CD14-positive monocyte (primary cell): Measurements from ENCODE around the gene MYL11. TPM values are rescaled to one million over a fixed set of nuclear protein-coding genes. Genes with fewer than 3 reads are reported as not detected.

Source experiments
- DNase-seq, 3 donors: peaks; one replicate each; pipeline ENCODE4 v3.0.0-alpha.2; 2011 to 2022
- H2AFZ ChIP-seq: 2 replicates; pipeline ENCODE4 v1.6.0; 2012; ENCODE audit warnings: mild to moderate bottlenecking, low read depth, low read length, inconsistent platforms; ENCODE audit not compliant: insufficient read depth, poor library complexity, severe bottlenecking
- H3K27ac ChIP-seq, 2 donors: 1 replicate in 1 of 2; 2 replicates in 1 of 2; pipeline ENCODE4 v1.5.1; 2012 to 2013; ENCODE audit warnings: low read length in 2 of 2, control low read depth in 1 of 2, inconsistent platforms in 1 of 2, low read depth in 1 of 2, mild to moderate bottlenecking in 1 of 2
- H3K27me3 ChIP-seq, 2 donors: one replicate each; pipeline versions ENCODE4 v1.6.0 to v1.6.1; 2011 to 2013; ENCODE audit warnings: low read length in 2 of 2; ENCODE audit not compliant: control insufficient read depth in 2 of 2, insufficient read depth in 2 of 2
- H3K36me3 ChIP-seq, 2 donors: replicated peaks in 1 of 2; 1 replicate in 1 of 2; 2 replicates in 1 of 2; pipeline versions ENCODE4 v1.5.1 to v1.6.1; 2012 to 2013; ENCODE audit warnings: low read length in 2 of 2, control low read depth in 1 of 2, inconsistent platforms in 1 of 2, mild to moderate bottlenecking in 1 of 2; ENCODE audit not compliant: insufficient read depth in 2 of 2, control insufficient read depth in 1 of 2
- H3K4me1 ChIP-seq, 2 donors: 1 replicate in 1 of 2; 2 replicates in 1 of 2; pipeline versions ENCODE4 v1.5.1 to v1.6.1; 2012 to 2013; ENCODE audit warnings: low read length in 2 of 2, control low read depth in 1 of 2, inconsistent platforms in 1 of 2, mild to moderate bottlenecking in 1 of 2, moderate library complexity in 1 of 2; ENCODE audit not compliant: insufficient read depth in 2 of 2, control insufficient read depth in 1 of 2
- H3K4me2 ChIP-seq: replicated peaks from 2 replicates; pipeline ENCODE3; 2012; ENCODE audit warnings: low read length, moderate library complexity, mild to moderate bottlenecking; ENCODE audit not compliant: poor library complexity, severe bottlenecking; ENCODE audit errors: extremely low read depth
- H3K4me3 ChIP-seq, 3 experiments: fragments of 200-600 bp in 1 of 3; sonication (generic) in 1 of 3; replicated peaks in 1 of 3; 1 replicate in 2 of 3; 2 replicates in 1 of 3; pipeline ENCODE4 v1.5.1; 2011 to 2013; ENCODE audit warnings: low read length in 3 of 3, mild to moderate bottlenecking in 3 of 3, control low read depth in 2 of 3, low read depth in 2 of 3, inconsistent platforms in 1 of 3, moderate library complexity in 1 of 3
- H3K79me2 ChIP-seq: 2 replicates; pipeline ENCODE4 v1.6.0; 2012; ENCODE audit warnings: mild to moderate bottlenecking, control low read depth, inconsistent platforms, low read length, moderate library complexity; ENCODE audit not compliant: insufficient read depth
- H3K9ac ChIP-seq: 2 replicates; pipeline ENCODE4 v1.6.0; 2017; ENCODE audit warnings: low read length, mild to moderate bottlenecking; ENCODE audit not compliant: insufficient read depth, poor library complexity, severe bottlenecking
- H3K9me3 ChIP-seq, 2 donors: replicated peaks in 1 of 2; 1 replicate in 1 of 2; 2 replicates in 1 of 2; pipeline versions ENCODE4 v1.5.1 to v1.6.1; 2012 to 2013; ENCODE audit warnings: low read length in 2 of 2, control low read depth in 1 of 2; ENCODE audit not compliant: control insufficient read depth in 1 of 2, insufficient read depth in 1 of 2
- H4K20me1 ChIP-seq: 2 replicates; pipeline ENCODE4 v1.6.0; 2012; ENCODE audit warnings: mild to moderate bottlenecking, low read length, control low read depth, moderate library complexity; ENCODE audit not compliant: insufficient read depth
- H3K27ac Mint-ChIP-seq, 7 donors: one replicate each; pipeline ENCODE4 v1.8.0; 2020; ENCODE audit warnings: mild to moderate bottlenecking in 7 of 7, mixed read lengths in 7 of 7, moderate library complexity in 6 of 7, inconsistent platforms in 2 of 7
- H3K27me3 Mint-ChIP-seq, 3 donors: one replicate each; pipeline ENCODE4 v1.8.0; 2021 to 2022; ENCODE audit warnings: low read depth in 3 of 3, mild to moderate bottlenecking in 3 of 3, mixed read lengths in 3 of 3, moderate library complexity in 3 of 3, inconsistent platforms in 1 of 3
- H3K36me3 Mint-ChIP-seq, 2 donors: one replicate each; pipeline ENCODE4 v1.8.0; 2020; ENCODE audit warnings: mixed read lengths in 2 of 2, inconsistent platforms in 1 of 2, mild to moderate bottlenecking in 1 of 2
- H3K4me1 Mint-ChIP-seq: one replicate; pipeline ENCODE4 v1.8.0; 2020; ENCODE audit warnings: mild to moderate bottlenecking, mixed read lengths
- H3K4me3 Mint-ChIP-seq, 2 donors: one replicate each; pipeline ENCODE4 v1.8.0; 2020; ENCODE audit warnings: mild to moderate bottlenecking in 2 of 2, mixed read lengths in 2 of 2, moderate library complexity in 1 of 2
- H3K9me3 Mint-ChIP-seq, 7 donors: one replicate each; pipeline ENCODE4 v1.8.0; 2020 to 2022; ENCODE audit warnings: mixed read lengths in 7 of 7, mild to moderate bottlenecking in 6 of 7, moderate library complexity in 6 of 7, inconsistent platforms in 2 of 7
- WGBS: methylation state at CpG from one replicate; pipeline ENCODE4 v1.1.5; 2013; ENCODE audit warnings: missing lambda C conversion rate; ENCODE audit not compliant: insufficient coverage; 5-methylcytosine and 5-hydroxymethylcytosine counted together
- intact Hi-C, 2 donors: fragments of 100-400 bp; cut with micrococcal nuclease; formaldehyde crosslinking; loops; one replicate each; pipeline versions ENCODE4 v1.15.0 to v1.15.1; 2023
- polyA plus RNA-seq, 3 donors: library from polyadenylated mRNA; depleted of rRNA in 1 of 3; unstranded in 2 of 3; stranded (reverse) in 1 of 3; fragments of 300-500 nt in 2 of 3; fragments of >200 nt in 1 of 3; fragmentation: Illumina TruSeq in 2 of 3; gene quantifications; 1 replicate in 2 of 3; 2 replicates in 1 of 3; pipeline ENCODE4 v1.2.3, GENCODE V29; 2012 to 2021
- TF ChIP-seq, protein P1 (sequence below): fragments of 200-600 bp; IDR thresholded peaks from one replicate; pipeline ENCODE4 v1.8.0; 2022; ENCODE audit warnings: antibody characterized with exemption, mild to moderate bottlenecking

The MYL11 gene
- polyA plus RNA-seq, 3 donors: 1.6 to 1.9 TPM; not detected in 1

DNA sequence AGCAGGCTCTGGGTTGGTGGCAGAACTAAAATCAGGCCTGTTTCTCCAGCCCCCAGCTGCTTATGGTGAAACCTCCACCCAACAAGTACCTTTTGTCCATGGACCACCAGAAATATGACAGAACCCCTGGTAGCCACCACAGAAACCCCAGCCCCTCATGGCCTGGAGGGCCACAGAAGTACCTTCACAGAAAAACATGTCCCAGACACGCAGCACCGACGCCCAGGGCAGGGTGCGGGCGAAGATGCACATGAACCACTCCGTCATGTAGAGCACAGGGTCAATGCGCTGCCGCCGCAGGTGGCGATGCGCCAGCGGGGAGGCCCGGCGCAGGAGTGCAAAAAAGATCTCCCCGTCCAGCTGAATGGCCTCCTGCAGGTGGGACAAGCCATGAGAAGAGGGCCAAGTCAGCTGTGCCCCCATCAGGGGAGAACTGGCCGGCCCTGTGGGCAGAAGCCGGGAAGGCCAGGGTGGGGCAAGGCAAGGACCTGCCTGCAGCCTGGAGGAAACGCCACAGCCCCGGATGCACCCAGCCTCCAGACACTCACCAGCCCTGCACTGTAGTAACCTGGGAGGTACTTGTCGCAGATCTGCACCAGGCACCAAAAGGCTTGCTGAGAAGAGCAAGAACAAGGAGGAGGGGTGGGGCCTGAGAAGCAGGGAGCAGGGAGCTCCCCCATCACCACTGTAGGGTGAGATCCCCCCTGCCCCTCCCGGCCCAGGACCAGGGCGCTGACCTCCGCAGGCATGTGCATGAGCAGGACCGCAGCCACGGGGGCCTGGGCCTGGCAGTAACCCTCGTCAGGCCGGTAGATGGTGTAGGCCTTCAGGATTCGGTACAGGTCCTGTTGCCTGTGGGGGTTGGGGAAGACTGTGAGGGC, 15.4 kb upstream of the MYL11 start:
- Mint-ChIP-seq H3K36me3 (peaks cover 59 to 73% of the 10 kb centered on the region in 2 donors), H3K4me1 (peaks cover 26% of the 10 kb centered on the region), H3K9me3 (no peaks in the 10 kb centered on the region), H3K27me3 (peaks cover 0 to 1% (median 0%) of the 10 kb centered on the region in 3 donors), H3K4me3 (no peak overlapping the region), H3K27ac (peak overlapping the region in 4 of 7 donors; percentile 19 to 66 (median 24))
- peaks cover 20 to 29% of the 10 kb centered on the region in 2 donors for H3K4me1 ChIP-seq
- DNase-seq: no peak
- no peak overlapping the region for H2AFZ ChIP-seq
- no peak overlapping the region for H3K9ac ChIP-seq
- TF ChIP-seq, protein P1, sequence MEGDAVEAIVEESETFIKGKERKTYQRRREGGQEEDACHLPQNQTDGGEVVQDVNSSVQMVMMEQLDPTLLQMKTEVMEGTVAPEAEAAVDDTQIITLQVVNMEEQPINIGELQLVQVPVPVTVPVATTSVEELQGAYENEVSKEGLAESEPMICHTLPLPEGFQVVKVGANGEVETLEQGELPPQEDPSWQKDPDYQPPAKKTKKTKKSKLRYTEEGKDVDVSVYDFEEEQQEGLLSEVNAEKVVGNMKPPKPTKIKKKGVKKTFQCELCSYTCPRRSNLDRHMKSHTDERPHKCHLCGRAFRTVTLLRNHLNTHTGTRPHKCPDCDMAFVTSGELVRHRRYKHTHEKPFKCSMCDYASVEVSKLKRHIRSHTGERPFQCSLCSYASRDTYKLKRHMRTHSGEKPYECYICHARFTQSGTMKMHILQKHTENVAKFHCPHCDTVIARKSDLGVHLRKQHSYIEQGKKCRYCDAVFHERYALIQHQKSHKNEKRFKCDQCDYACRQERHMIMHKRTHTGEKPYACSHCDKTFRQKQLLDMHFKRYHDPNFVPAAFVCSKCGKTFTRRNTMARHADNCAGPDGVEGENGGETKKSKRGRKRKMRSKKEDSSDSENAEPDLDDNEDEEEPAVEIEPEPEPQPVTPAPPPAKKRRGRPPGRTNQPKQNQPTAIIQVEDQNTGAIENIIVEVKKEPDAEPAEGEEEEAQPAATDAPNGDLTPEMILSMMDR: no peak
- H3K36me3 ChIP-seq: peaks cover 59 to 73% of the 10 kb centered on the region in 2 donors
- H3K4me2 ChIP-seq: no peak overlapping the region
- no peak overlapping the region for H3K27ac ChIP-seq
- peaks cover 79% of the 10 kb centered on the region for H4K20me1 ChIP-seq
- H3K27me3 ChIP-seq: no peaks in the 10 kb centered on the region
- H3K4me3 ChIP-seq: no peak overlapping the region
- no peaks in the 10 kb centered on the region for H3K9me3 ChIP-seq
- WGBS: 96% methylated on average over 26 of the region's 28 CpGs
- H3K79me2 ChIP-seq: peaks cover 74% of the 10 kb centered on the region
- intact Hi-C loops: loop anchor here in 1 of 2 donors (10.0 kb wide), 1 partner anchor 46 kb away; the partner anchor contains the start of gene ZNF771

DNA sequence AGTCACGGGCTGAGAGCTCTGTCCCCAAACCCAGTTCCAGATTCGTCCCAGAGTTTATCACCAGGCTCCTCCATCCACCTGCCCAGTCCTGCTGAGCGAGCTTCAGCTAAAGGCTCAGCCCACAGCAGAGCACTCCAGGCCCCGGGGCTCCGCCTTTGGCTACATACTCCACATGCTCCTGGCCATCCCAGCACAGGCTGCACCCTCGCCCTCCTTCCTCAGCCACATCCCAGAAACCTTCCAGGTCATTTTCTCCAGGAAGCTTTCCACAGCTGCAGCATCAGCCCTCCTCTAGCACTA, 14.8 kb upstream of the MYL11 start:
- H3K4me1 Mint-ChIP-seq: peaks cover 21% of the 10 kb centered on the region
- DNase-seq: no peak
- TF ChIP-seq, protein P1: no peak
- peaks cover 0 to 1% (median 0%) of the 10 kb centered on the region in 3 donors for H3K27me3 Mint-ChIP-seq
- H2AFZ ChIP-seq: no peak overlapping the region
- H3K9ac ChIP-seq: no peak overlapping the region
- H3K4me3 ChIP-seq: no peak overlapping the region
- H3K27ac Mint-ChIP-seq: peak overlapping the region in 3 of 7 donors; percentile 21 to 80 (median 49)
- peaks cover 65 to 79% of the 10 kb centered on the region in 2 donors for H3K36me3 Mint-ChIP-seq
- intact Hi-C loops: loop anchor here in 1 of 2 donors (10.0 kb wide), 1 partner anchor 45 kb away; the partner anchor contains the start of gene ZNF771
- H3K4me1 ChIP-seq: peaks cover 15 to 23% of the 10 kb centered on the region in 2 donors
- no peak overlapping the region for H3K4me2 ChIP-seq
- H3K36me3 ChIP-seq: peaks cover 65 to 79% of the 10 kb centered on the region in 2 donors
- H3K4me3 Mint-ChIP-seq: no peak overlapping the region
- H3K27me3 ChIP-seq: no peaks in the 10 kb centered on the region
- H3K9me3 ChIP-seq: no peaks in the 10 kb centered on the region
- peaks cover 74% of the 10 kb centered on the region for H3K79me2 ChIP-seq
- WGBS: 98% methylated on average over 5 of the region's 6 CpGs
- H4K20me1 ChIP-seq: peaks cover 79% of the 10 kb centered on the region
- H3K9me3 Mint-ChIP-seq: no peaks in the 10 kb centered on the region
- H3K27ac ChIP-seq: peak overlapping the region in 1 of 2 donors; percentile 12
